HG03460 (cell line): Measurements from ENCODE around the gene PTPDC1.

Source experiments
- ATAC-seq: cut with Tn5 transposase; IDR thresholded peaks from one replicate; pipeline ENCODE4 v1.9.1; 2021; ENCODE audit not compliant: unreplicated experiment

The PTPDC1 gene

DNA sequence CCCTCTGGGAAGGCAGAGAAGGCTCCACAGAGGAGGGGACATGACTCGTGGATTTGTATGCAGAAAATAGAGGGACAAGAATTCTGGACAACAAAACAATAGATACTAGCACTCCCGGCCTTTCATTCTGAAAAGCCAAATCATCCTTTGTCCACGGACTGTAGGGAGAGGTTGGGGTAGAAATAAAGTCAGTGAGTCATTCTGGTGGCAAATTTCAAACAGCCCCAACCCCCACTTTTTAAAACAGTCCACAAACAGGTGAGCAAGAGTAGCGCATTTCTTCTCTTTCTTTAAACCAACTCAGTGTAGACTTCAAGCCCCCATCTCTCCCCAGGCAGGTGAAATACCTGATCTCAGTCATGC is 56.1 kb downstream of the PTPDC1 start:
- ATAC-seq: no peak

DNA sequence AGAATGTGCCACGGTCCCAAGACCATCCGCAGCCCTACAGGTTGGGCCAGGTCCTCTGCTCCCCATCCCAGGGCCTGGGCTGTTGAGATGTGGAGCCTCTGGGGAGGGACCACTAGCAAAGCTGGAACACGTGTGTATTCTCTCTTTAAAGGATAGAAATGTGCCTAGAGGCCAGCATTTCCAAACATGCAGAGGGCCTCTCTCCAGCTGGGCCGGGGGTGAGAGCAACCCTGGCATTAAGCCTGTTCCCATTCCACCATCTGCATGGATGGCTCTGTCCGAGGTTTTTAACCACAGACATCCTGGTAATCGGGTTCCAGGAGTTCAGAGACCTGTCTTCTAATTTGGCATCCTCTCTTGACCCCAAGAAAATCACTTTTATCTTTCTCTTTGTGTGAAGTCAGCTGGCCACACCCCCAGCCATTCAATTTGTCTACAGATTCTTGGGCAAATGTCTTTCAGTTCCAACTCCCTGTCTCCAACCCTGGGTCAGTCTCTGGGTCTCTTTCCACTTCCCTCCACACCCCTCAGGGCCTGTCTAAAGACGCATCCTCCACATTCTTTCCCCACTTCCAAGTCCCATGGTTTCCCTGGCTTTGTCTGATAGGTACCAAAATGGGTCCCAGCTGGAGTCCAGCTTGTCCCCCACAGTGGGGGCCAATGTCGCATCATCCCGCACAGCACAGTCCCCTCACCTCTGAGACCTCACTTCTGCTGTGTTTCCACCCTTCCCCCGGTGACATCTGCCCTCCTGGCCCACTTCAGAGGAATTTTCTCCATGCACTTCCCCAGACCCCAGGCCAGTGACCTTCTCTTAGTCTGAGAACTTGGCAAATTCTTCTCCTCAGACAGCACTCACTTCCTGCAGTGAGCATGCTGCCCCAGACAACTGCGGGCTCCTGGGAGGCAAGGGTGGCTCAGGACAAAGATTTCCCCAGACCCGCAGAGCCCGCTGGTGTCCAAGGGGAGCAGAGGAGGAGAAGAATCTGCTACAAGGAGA is 56.8 kb downstream of the PTPDC1 start:
- ATAC-seq: no peak

DNA sequence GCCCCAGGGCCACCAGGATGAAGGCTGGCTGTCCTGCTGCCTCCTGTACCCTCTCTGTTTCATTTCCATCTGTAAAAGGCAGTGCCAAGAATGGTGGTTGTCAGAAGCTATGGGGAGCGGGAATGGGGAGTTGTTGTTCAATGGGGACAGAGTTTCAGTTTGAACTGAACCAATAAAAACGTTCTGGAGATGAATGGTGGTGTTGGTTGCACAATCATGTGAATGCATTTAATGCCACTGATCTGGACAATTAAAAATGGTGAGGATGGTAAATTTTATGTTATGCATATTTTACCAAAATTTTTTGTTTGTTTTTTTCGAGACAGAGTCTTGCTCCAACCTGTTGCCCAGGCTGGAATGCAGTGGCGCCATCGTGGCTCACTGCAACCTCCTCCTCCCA is 58.1 kb downstream of the PTPDC1 start:
- ATAC-seq: no peak

DNA sequence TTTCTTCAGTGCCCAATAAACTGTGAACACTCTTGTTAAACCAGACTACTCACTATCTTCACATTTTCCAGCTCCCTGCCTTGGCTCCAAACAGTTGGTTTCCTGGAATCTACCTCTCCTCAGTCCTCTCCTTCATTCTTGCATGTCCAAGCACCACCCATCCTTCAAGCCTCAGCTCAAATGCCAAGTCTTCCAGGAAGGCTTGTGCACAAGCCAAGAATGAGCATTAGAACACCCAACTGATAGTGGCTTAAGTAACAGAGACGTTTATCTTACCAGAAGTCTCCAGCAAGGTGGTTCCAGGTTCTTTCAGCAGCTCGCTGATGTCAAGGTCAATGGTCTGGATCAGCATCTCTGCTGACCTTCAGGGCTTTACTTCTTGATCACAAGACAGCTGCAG is 60.1 kb downstream of the PTPDC1 start:
- no peak for ATAC-seq

DNA sequence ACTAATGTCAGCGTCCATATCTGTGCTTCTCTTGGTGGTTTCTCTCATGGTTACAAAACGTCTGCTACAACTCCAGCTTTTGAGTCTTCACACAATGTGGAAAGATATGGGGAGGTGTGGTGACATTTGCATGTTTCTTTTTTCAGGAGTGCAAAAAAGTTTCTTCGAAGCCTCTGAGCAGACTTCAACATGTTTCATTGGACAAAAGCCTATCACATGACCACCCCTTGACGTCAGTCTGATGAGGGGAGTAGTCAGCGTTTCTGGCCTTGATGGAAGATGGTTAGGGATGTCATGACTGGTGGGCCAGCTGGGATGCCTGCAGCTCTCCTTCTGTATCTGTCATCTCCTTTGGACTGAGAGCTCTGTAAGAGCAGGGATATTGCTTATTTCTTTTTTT is 61.4 kb downstream of the PTPDC1 start:
- ATAC-seq: no peak

DNA sequence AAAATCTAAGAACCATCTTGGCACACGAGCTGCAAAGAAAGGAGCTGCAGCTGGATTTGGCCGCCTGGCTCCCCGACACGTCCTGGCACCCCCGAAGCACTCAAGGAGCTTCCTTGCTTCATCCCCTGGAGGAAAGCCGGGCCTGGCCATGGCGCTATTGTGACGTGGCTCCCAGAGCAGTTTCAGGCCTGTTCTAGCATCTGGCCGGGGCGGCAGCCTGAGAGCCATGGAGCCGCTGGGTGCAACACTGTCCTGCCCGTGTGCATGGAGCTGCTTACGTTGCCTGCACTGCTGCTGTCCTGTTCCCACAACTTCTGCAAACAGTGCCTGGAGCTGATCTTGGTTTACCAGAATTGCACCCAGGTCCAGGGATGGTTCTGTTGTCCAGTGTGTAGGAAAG is 63.5 kb downstream of the PTPDC1 start:
- no peak for ATAC-seq

DNA sequence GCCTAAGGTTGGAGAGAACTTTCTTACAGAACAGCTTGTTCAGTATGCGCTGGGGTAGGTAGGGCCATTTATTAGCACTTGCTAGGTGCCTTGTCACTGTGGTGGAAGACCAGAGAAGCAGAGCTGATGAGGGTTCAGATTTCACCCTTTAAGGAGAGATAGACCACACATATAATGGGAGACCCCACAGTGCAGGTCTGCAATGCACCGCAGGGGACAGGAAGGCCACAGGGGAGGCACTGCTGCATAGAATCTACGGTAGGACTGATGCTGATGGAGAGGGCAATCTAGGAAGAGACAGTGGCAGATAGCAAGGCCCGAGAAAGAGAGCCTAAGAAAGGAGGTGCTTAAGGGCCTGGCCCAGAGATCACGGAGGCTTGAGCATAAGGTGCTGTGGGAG is 64.2 kb downstream of the PTPDC1 start:
- no peak for ATAC-seq

DNA sequence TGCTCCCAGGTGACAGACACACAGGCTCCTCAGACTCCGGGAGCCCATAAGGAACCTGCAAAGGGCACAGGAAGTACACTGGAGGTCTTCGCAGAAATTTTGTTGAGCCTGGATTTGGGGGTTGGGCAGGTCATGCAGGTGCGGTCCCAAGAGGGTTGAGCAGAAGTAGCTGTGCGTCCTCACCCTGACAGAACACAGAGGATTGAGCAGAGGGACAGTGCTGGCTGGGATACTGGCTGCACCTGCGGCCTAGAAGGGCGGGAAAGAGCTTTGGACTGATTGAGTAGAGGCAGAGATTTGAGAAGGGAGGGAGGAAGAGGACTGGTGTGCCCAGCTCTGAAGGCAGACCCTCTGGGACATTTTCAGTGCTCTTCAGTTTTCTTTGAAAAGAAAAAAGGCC is 65.4 kb downstream of the PTPDC1 start:
- ATAC-seq: no peak

DNA sequence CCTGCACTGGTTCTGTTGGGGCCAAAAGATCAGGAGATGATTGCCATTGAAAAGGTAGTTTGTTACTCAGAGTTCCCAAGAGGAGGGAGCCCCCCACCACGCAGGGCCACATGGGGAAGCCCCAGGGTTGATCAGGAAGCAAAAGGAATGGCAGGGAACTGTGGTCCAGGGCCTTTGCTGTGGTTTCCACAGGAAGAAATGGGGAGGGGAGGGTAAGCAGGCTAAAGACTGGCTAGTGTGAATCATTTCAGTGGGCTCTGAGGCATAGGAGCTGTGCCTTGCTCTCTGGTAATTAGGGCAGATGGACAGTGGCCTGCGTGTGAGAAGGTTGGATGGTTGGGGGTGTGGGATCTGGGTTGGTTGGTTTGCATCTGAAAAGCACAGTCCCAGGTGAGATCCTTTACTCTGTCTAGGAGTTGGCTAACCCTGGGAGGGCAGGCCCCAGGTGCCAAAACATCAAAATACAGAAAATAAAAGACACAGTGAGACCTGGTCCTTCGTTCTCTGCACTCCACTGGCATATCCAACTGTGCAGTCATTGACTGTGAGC is 66.1 kb downstream of the PTPDC1 start:
- no peak for ATAC-seq

DNA sequence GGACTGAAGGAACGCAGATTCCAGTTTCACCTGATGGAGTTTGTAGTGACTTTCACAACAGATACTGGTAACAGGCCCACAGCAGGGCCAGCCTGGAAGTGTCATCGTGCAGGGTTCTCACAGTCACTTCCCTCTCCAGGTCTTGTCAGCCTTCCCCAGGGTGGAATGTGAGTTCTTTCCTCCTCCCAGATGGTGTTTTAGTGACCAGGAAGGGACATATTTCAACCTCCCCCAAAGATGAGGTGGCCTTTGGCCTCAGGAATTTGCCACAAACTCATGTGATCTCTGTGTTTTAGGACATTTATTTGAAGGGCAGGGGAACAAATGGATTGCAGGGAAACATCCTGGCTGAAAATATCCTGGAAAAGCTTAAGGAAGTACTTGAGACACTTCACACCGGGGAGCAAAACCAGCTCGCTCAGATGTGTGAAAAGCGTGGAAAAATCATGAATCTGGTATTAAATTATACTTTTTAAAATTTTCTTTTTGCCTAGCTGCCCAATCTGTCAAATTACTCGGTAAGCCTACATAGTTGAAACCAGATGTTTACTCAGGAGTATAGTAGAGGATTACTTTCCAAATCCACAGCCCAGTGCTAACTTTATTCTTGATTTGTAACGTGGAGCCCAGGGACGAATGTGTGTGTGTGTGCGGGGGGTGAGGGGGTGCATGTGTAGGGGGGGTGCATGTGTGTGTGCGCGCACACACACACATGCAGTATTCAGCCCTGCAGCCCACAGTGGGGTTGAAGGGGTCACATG is 66.8 kb downstream of the PTPDC1 start:
- no peak for ATAC-seq

DNA sequence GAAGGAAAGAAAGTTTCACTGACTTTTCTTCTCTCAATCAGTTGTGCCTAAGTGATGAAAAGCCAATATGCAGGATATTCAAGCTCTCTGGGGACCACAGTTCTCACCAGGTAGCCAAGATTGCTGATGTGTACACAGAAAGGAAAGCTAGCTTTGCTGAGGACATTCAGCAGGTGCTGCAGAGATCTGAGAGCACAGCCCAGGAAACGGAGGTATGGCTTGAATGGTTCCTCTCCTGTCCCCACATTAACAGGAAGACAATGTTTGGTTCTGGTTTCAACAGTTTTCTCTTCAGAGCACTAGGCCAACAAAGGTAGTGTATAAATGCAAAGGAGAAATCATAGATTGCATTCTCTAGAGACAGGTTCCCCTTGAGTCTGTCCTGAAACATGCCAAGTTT is 69.6 kb downstream of the PTPDC1 start:
- peak; percentile 56 for ATAC-seq

DNA sequence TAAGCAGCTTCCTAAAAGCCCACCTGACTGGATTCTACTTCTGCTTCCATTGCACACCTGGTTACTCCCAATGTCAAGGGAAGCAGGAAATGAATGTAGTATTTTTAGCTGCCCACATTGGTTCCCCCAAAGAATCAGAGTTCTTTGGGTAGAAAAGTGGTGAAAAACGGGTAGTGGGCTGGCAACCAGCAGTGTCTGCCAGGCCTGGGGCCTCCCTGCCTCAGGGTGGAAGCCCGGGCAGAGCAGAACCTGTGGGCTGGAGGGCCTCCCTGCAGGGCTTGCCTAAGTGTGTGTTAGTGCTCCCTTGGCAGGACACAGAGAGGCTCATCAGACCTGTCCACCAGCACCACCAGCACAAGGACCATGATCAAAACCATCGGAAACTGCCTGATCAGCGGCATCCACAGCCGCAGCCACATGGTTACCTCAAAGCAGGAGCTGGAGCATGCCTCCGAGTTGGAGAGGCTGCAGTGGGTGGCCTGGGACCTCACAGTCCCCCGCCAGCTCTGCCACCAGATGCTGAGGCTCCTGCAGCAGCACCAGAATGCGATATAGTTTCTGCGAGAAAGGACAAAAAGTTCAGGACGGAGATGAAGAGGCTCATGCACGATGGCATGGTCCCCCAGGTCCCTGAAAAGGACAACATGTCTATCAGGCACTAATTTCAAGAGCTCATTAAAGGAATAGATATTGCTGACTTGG is 72.2 kb downstream of the PTPDC1 start:
- no peak for ATAC-seq

DNA sequence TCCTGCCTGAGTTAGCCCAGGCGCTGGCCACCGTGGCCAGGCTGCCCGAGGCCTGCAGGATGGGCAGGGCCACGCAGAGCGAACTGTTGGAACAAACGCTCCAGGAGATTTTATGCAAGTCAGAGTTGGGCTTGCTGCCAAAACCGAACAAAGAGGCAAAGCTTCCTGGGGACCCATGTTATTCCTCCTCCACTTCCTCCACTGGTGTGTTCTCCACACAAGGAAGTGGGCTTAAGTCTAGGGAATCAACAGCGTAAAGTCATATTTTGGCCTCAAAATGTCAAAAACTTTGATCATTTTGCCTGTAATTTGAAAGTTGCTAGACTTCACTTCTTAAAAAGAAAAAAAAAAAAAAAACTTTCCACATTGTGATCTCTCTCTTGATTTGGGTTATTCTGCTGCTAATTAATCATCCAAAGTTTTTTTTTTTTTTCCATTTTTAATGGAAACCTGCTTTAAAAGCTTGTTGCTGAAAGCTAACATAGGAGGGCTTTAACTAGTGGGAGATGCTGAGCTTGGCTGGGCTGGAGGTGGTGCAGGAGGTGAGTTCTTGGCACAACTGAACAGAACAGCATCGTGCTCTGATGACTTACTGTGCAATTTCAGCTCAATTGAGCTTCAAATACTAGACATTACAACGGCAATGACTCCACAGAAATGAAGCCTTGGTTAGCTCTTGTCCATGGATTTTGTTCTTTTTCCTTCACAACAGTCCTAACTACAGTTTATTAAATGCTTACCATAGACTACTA is 73.0 kb downstream of the PTPDC1 start:
- no peak for ATAC-seq
